H9 (cell line): ENCODE results near the gene AGXT. TPM values are rescaled to one million over a fixed set of nuclear protein-coding genes. Genes with fewer than 3 reads are reported as not detected.

Experiments
- DNase-seq: peaks from one replicate; pipeline ENCODE4 v3.0.0-alpha.2; 2017
- H2AFZ ChIP-seq: one replicate; pipeline ENCODE4 v1.6.1; 2013; ENCODE audit warnings: mild to moderate bottlenecking, low read length, control low read depth, moderate library complexity
- H2AK5ac ChIP-seq: 2 replicates; pipeline ENCODE4 v1.6.1; 2013; ENCODE audit warnings: low read length, control low read depth, mixed read lengths; ENCODE audit not compliant: insufficient read length
- H2BK120ac ChIP-seq: one replicate; pipeline ENCODE4 v1.6.1; 2013; ENCODE audit warnings: low read depth, mild to moderate bottlenecking, low read length, control low read depth, inconsistent platforms; ENCODE audit not compliant: poor library complexity, severe bottlenecking
- H2BK12ac ChIP-seq: 2 replicates; pipeline ENCODE4 v1.6.1; 2013; ENCODE audit warnings: low read length, control low read depth, mixed read lengths, low read depth; ENCODE audit not compliant: insufficient read length
- H2BK15ac ChIP-seq: 2 replicates; pipeline ENCODE4 v1.6.1; 2013; ENCODE audit warnings: low read depth, low read length, control low read depth
- H2BK20ac ChIP-seq: one replicate; pipeline ENCODE4 v1.6.1; 2013; ENCODE audit warnings: low read depth, mild to moderate bottlenecking, low read length, control low read depth, inconsistent platforms; ENCODE audit not compliant: poor library complexity, severe bottlenecking
- H2BK5ac ChIP-seq: 2 replicates; pipeline ENCODE4 v1.6.1; 2013; ENCODE audit warnings: low read length, control low read depth, mixed read lengths; ENCODE audit not compliant: insufficient read length
- H3K14ac ChIP-seq: 2 replicates; pipeline ENCODE4 v1.6.1; 2013; ENCODE audit warnings: low read length, control low read depth; ENCODE audit not compliant: insufficient read depth
- H3K18ac ChIP-seq: 2 replicates; pipeline ENCODE4 v1.6.1; 2013; ENCODE audit warnings: low read depth, mild to moderate bottlenecking, mixed read lengths, low read length, control low read depth; ENCODE audit not compliant: insufficient read length
- H3K23ac ChIP-seq: 2 replicates; pipeline ENCODE4 v1.6.1; 2013; ENCODE audit warnings: low read length, control low read depth, mixed read lengths, low read depth; ENCODE audit not compliant: insufficient read length
- H3K23me2 ChIP-seq: 2 replicates; pipeline ENCODE4 v1.6.1; 2013; ENCODE audit warnings: low read depth, mild to moderate bottlenecking, mixed read lengths, low read length, control low read depth; ENCODE audit not compliant: insufficient read length, poor library complexity, severe bottlenecking
- H3K27ac ChIP-seq: 2 replicates; pipeline ENCODE4 v1.5.1; 2013; ENCODE audit warnings: low read length, control low read depth, mixed read lengths, low read depth; ENCODE audit not compliant: insufficient read length
- H3K27me3 ChIP-seq: 2 replicates; pipeline ENCODE4 v1.6.1; 2013; ENCODE audit warnings: low read length, control low read depth, inconsistent platforms; ENCODE audit not compliant: insufficient read depth
- H3K4ac ChIP-seq: 2 replicates; pipeline ENCODE4 v1.6.1; 2013; ENCODE audit warnings: low read depth, mild to moderate bottlenecking, control low read depth, inconsistent platforms, low read length, moderate library complexity
- H3K4me1 ChIP-seq: 2 replicates; pipeline ENCODE4 v1.6.1; 2013; ENCODE audit warnings: low read length, control low read depth, inconsistent platforms; ENCODE audit not compliant: insufficient read depth
- H3K4me2 ChIP-seq: 2 replicates; pipeline ENCODE4 v1.6.1; 2013; ENCODE audit warnings: low read length, control low read depth, mixed read lengths; ENCODE audit not compliant: insufficient read length, insufficient read depth
- H3K56ac ChIP-seq: 2 replicates; pipeline ENCODE4 v1.6.1; 2013; ENCODE audit warnings: low read depth, mild to moderate bottlenecking, mixed read lengths, low read length, control low read depth; ENCODE audit not compliant: insufficient read length
- H3K79me1 ChIP-seq: 2 replicates; pipeline ENCODE4 v1.6.1; 2013; ENCODE audit warnings: low read depth, mild to moderate bottlenecking, moderate library complexity, low read length, control low read depth, inconsistent platforms; ENCODE audit not compliant: insufficient read depth, poor library complexity, severe bottlenecking
- H3K79me2 ChIP-seq: 2 replicates; pipeline ENCODE4 v1.6.1; 2013; ENCODE audit warnings: low read length, control low read depth, inconsistent platforms; ENCODE audit not compliant: insufficient read depth
- H3K9ac ChIP-seq: 2 replicates; pipeline ENCODE4 v1.6.1; 2013; ENCODE audit warnings: low read length, control low read depth, mixed read lengths; ENCODE audit not compliant: insufficient read length; ENCODE audit errors: extremely low read depth
- H3K9me3 ChIP-seq: one replicate; pipeline ENCODE4 v1.6.1; 2013; ENCODE audit warnings: low read depth, low read length, inconsistent platforms; ENCODE audit not compliant: control insufficient read depth
- H3T11ph ChIP-seq: one replicate; pipeline ENCODE4 v1.6.1; 2013; ENCODE audit warnings: mild to moderate bottlenecking, low read length, control low read depth, inconsistent platforms
- H4K20me1 ChIP-seq: one replicate; pipeline ENCODE4 v1.6.1; 2013; ENCODE audit not compliant: control insufficient read depth, insufficient read length, insufficient read depth
- H4K5ac ChIP-seq: 2 replicates; pipeline ENCODE4 v1.6.1; 2013; ENCODE audit warnings: low read depth, mild to moderate bottlenecking, mixed read lengths, low read length, control low read depth; ENCODE audit not compliant: insufficient read length
- H4K8ac ChIP-seq: replicated peaks from 2 replicates; pipeline ENCODE4 v1.6.1; 2013; ENCODE audit warnings: low read length, control low read depth, mixed read lengths, low read depth; ENCODE audit not compliant: insufficient read length
- H4K91ac ChIP-seq: 2 replicates; pipeline ENCODE4 v1.6.1; 2013; ENCODE audit warnings: low read depth, mild to moderate bottlenecking, moderate library complexity, mixed read lengths, low read length, control low read depth; ENCODE audit not compliant: insufficient read length
- H3K27ac Mint-ChIP-seq, 3 experiments: 2 replicates in 2 of 3; 3 replicates in 1 of 3; pipeline ENCODE4 v1.8.0; 2020 to 2021; ENCODE audit warnings: mixed read lengths in 3 of 3, mild to moderate bottlenecking in 1 of 3, moderate library complexity in 1 of 3
- H3K27me3 Mint-ChIP-seq: 2 replicates; pipeline ENCODE4 v1.8.0; 2021; ENCODE audit warnings: low read depth, mild to moderate bottlenecking, moderate library complexity, mixed read lengths
- H3K36me3 Mint-ChIP-seq, 3 experiments: 2 replicates in 2 of 3; 3 replicates in 1 of 3; pipeline ENCODE4 v1.8.0; 2020 to 2021; ENCODE audit warnings: low read depth in 3 of 3, mixed read lengths in 3 of 3; ENCODE audit not compliant: insufficient read depth in 1 of 3
- H3K4me1 Mint-ChIP-seq, 2 experiments: 2 replicates each; pipeline ENCODE4 v1.8.0; 2020; ENCODE audit warnings: mixed read lengths in 2 of 2
- H3K4me3 Mint-ChIP-seq, 2 experiments: 2 replicates in 1 of 2; 3 replicates in 1 of 2; pipeline ENCODE4 v1.8.0; 2020 to 2021; ENCODE audit warnings: mild to moderate bottlenecking in 2 of 2, mixed read lengths in 2 of 2, moderate library complexity in 1 of 2
- H3K9me3 Mint-ChIP-seq, 2 experiments: 2 replicates in 1 of 2; 3 replicates in 1 of 2; pipeline ENCODE4 v1.8.0; 2020; ENCODE audit warnings: mild to moderate bottlenecking in 2 of 2, mixed read lengths in 2 of 2, moderate library complexity in 1 of 2
- WGBS: extraction: QIAGEN DNeasy Blood & Tissue Kit; methylation state at CpG from one replicate; pipeline ENCODE4 v1.1.7; 2013; ENCODE audit warnings: missing lambda C conversion rate, low lambda C conversion rate, mixed read lengths; ENCODE audit not compliant: insufficient read length; ENCODE audit errors: extremely low coverage; 5-methylcytosine and 5-hydroxymethylcytosine counted together
- total RNA-seq: library from RNA; stranded (reverse); gene quantifications from 2 replicates; pipeline ENCODE4 v1.2.1, GENCODE V29; 2021
- TF ChIP-seq, protein P1 (sequence below): fragments of 200-600 bp; sonication (generic); conservative IDR thresholded peaks from 3 replicates; pipeline ENCODE4 v1.8.0; 2021; ENCODE audit warnings: antibody characterized with exemption, mild to moderate bottlenecking

The AGXT gene
- total RNA-seq, 1 experiment from 2014 or later = not detected

DNA sequence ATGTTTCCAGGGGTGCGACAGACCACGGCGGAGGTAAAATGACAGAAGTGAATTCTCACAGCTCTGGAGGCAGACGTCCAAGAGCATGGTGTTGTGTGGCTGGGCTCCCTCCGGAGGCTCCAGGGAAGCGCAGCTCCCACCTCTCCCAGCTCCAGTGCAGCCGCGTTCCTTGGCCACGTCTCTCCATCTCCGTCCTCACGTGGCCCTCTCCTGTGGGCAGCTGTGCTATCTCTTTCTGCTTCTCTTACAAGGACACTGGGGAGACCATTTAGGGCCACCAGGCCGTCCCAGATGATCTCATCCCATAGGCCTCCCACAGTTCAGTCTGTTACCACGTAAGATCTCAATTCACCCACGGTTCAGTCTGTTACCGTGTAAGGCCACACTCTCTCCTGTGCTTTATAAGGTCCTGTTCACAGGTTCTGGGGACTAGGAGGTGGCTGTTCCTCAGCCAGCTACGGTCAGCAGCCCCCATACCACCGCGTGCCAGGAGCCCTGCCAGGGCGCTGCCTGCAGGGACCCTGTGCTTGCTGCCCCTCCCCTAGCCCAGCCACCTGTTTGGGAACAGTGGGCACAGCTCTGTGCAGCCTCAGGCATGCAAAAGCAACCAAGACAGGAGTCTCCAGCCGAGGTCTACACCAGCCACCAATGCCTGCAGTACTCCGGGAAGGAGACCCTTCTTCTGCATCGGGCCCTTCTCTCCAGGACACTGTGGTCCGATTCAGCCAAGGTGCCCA, 30.3 kb downstream of the AGXT start:
- WGBS = no CpG with 5 or more reads among the region's 23 CpGs
- H3K4ac ChIP-seq = no peak overlapping the region
- H2BK5ac ChIP-seq = no peak overlapping the region
- H3K23me2 ChIP-seq = no peaks in the 10 kb centered on the region
- H4K20me1 ChIP-seq = no peaks in the 10 kb centered on the region
- no peaks in the 10 kb centered on the region for H3K4me1 ChIP-seq
- no peaks in the 10 kb centered on the region for H3K27me3 ChIP-seq
- no peak overlapping the region; the same call in 1 of the 2 replicates for H3K14ac ChIP-seq
- H3K79me1 ChIP-seq = no peaks in the 10 kb centered on the region
- H4K8ac ChIP-seq = no peak overlapping the region
- H3K4me3 Mint-ChIP-seq = no peak overlapping the region
- H3K27ac ChIP-seq = no peak overlapping the region
- H4K5ac ChIP-seq = no peak overlapping the region
- no peak overlapping the region for H3K56ac ChIP-seq
- H4K91ac ChIP-seq = no peak overlapping the region
- H2BK15ac ChIP-seq = no peak overlapping the region
- H3K36me3 Mint-ChIP-seq = peaks cover 3 to 10% (median 5%) of the 10 kb centered on the region in 3 experiments; a peak in 5 of 7 replicates
- peaks cover 7 to 16% of the 10 kb centered on the region in 2 experiments for H3K4me1 Mint-ChIP-seq
- no peak overlapping the region for H2AFZ ChIP-seq
- H3K18ac ChIP-seq = no peak overlapping the region
- H2BK12ac ChIP-seq = no peak overlapping the region
- H3K23ac ChIP-seq = no peak overlapping the region
- 0 out of 7 replicates have a peak overlapping the region, but pooled peaks of 1 of the 3 experiments have one; percentile 27 for H3K27ac Mint-ChIP-seq
- H3T11ph ChIP-seq = no peak overlapping the region
- no peak overlapping the region for H2AK5ac ChIP-seq
- H3K79me2 ChIP-seq = no peaks in the 10 kb centered on the region
- no peak overlapping the region for H2BK20ac ChIP-seq
- TF ChIP-seq, protein P1, sequence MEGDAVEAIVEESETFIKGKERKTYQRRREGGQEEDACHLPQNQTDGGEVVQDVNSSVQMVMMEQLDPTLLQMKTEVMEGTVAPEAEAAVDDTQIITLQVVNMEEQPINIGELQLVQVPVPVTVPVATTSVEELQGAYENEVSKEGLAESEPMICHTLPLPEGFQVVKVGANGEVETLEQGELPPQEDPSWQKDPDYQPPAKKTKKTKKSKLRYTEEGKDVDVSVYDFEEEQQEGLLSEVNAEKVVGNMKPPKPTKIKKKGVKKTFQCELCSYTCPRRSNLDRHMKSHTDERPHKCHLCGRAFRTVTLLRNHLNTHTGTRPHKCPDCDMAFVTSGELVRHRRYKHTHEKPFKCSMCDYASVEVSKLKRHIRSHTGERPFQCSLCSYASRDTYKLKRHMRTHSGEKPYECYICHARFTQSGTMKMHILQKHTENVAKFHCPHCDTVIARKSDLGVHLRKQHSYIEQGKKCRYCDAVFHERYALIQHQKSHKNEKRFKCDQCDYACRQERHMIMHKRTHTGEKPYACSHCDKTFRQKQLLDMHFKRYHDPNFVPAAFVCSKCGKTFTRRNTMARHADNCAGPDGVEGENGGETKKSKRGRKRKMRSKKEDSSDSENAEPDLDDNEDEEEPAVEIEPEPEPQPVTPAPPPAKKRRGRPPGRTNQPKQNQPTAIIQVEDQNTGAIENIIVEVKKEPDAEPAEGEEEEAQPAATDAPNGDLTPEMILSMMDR = no peak
- H3K9me3 Mint-ChIP-seq = peaks cover 12% of the 10 kb centered on the region in 2 experiments
- no peaks in the 10 kb centered on the region for H3K9me3 ChIP-seq
- H3K27me3 Mint-ChIP-seq = peaks cover 8% of the 10 kb centered on the region
- no peak for DNase-seq
- H3K4me2 ChIP-seq = no peak overlapping the region
- no peak overlapping the region for H3K9ac ChIP-seq
- H2BK120ac ChIP-seq = no peak overlapping the region
